GM21367 (cell line): Measurements from ENCODE around the gene ARHGAP23.
"Not testable (repeated sequence)": the region's sequence is repeated elsewhere in the genome, so short reads cannot be mapped to it uniquely, and the experiment has no call there.

Source experiments
- ATAC-seq: cut with Tn5 transposase; IDR thresholded peaks from one replicate; pipeline ENCODE4 v1.9.1; 2021; ENCODE audit not compliant: unreplicated experiment

Gene ARHGAP23

DNA sequence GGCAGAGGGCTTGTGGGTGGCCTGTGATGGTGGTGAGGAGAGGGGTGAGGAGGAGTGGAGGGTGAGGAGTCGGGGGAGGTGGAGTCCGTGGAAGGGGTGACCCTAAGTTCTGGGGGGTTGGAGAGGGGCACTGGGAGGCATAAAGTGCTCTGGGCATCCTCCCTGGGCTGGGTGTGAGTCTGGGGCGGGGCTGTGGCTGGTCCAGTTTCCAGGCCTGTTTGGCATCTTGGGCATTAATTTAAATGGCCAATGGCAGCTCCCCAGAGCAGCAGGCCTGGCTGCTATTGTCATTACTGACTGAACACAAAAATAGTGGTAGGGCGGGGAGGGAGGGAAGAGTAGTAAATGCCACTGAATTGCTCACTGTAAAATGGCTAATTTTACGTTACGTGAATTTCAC, 7.7 kb upstream of the ARHGAP23 start:
- ATAC-seq: no peak

DNA sequence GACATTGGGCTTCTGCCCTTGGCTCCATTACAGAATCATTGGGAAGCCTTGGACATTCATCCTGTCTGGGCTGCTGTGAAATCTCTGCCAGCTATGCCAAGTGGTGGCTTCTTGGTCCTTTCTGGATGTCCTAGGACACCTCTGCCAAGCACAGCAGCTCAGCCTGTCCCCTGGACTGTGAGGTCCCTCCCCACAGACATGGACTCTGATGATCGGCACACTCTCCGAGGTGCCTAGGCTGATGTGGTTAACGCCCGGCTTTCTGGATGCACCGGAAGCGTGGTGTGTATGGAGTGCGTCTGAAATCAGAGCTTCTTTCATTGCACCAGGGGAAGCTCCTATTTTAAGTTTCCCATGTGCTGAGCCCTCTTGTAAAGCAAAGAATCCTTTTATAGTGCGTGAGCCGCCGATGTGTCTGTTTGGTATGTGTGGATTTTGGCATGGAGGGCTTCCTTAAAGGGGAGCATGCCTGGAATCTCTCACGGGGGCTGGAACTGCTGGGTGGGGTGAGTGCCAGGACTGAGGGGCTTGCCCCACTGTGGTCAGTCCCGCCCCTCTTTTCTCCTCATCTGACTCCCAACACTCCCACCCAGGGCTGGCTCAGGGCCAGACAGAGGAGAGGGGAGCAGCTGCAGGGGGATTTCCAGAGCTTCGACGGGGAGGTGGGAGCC, 7.0 kb upstream of the ARHGAP23 start:
- ATAC-seq: no peak

DNA sequence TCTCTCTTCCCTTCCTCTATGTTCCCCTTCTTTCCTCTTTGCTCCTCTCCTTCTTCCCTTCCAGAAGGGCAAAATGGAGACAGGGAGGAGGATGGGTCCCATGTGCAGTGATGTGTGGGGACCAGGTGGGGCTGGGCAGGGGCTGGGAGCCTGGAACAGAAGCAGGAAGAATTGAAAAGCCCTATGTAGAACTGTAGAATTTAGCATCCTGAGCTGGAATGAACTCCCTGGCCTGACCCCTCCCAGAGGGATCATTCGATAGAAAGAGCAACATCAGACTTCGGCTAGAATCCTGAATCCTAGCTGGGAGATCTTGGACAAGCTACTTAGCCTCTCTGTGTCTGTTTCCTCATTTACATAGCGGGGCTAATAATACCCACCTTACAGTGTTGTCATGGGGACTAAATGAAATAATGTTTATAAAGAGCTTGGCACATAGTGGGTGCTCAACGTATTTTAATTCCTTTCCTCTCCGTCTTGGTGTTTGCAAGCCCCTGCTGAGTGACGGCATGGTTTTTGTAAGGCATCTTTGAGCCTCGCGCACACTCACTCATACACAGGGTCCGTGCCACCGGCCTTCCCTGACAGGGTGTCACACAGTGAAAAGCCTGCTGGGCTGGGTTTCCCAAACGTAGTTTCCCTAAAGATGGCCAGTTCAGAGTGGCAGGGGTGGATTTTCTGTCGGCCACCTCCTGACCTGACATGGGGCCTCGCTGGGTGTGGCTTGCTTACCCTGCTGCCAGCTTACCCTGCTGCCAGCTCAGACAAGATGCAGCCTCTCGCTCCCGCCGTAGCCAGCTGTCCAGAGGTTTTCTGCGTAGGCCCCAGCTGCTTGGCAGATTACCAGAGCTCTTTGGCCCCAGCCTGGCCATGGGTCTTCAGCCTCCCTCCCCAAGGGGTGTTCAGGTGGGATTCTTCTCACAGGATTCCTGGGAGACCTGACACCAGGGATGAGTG, 6.1 kb upstream of the ARHGAP23 start:
- no peak for ATAC-seq

DNA sequence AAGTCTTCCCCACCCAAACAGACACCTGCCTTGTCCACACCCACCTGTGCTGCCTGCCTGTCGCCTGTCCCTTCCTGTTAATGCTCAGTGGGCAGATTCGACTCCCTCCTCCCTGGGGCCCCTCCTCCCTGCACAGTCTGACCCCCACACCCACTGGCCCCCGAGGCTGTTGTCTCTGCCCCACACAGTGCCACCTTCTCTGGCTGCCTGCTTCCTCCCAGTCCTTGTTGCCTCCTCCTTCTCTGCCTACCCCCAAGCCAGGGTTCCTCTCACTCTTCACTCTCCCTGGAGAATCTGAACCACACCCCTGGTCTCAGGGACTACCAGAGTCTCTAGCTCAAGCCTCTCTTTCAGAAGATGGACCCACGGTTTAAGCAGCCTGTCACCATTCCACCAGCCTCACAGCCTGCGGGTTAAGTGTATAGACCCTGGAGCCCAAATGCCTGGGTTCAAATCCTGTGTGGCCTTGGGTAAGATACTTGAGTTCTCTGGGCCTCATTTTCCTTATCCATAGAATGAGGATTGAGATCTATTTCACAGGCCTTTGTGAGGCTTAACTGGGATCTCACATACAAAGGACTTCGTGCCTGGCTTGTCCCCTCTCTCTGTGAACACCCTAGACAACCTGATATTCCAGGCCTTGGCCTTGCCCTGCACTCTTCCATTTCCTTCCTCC, 3.8 kb upstream of the ARHGAP23 start:
- ATAC-seq: no peak

DNA sequence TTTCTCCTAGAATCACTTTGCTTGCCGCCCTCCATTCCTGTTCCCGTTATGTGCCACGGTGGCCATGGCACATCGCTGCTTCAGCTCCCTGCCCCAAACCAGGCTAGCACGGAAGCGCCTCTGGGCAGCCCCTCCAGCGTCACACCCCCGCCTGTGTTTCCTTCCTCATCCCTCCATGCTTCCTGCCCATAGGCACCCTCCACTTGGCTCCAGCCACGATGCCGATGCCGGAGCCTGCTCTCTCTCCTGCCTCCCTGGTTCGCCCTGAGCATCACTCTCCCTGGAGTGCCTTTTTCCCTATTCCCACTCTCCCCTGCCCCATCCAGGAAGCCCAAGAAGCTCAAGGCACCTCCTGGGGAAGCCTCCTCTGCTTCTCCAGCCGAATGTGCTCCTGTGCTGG, 3.2 kb upstream of the ARHGAP23 start:
- ATAC-seq: no peak

DNA sequence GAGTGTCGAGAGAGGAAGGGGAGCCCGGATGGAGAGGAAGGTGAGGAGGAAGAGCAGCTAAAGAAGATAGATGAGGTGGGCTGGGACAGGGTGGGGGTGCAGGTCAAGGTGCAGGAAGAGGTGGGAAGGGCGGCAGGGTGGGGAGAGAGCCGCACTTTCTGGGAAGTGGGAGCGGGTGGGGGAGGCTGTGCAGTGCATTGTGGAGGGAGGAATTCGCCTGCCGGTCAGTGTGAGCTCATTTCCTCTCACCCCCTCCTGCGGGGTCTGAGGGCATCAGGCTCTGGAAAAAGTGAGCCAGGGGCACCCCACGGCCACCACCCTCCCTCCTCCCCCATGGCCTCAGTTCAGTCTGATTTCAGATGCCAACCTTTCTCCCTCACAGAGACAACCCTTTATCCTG, 2.5 kb upstream of the ARHGAP23 start:
- ATAC-seq: no peak

DNA sequence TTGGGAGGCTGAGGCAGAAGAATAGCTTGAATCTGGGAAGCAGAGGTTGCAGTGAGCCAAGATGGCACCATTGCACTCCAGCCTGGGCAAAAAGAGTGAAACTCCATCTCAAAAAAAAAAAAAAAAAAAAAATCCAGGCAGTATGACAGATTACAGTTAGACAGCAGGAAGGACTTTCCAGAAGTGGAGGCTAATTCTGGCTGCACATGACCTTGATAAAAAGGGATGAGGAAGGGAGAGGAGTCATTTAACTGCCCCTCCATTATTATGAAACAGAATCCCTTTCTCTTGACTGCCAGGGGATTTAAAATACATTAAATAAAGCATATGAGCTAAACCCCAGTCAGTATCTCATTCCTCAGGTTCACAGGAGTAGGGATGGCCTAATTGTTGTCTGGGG, 1.8 kb upstream of the ARHGAP23 start:
- no peak for ATAC-seq

DNA sequence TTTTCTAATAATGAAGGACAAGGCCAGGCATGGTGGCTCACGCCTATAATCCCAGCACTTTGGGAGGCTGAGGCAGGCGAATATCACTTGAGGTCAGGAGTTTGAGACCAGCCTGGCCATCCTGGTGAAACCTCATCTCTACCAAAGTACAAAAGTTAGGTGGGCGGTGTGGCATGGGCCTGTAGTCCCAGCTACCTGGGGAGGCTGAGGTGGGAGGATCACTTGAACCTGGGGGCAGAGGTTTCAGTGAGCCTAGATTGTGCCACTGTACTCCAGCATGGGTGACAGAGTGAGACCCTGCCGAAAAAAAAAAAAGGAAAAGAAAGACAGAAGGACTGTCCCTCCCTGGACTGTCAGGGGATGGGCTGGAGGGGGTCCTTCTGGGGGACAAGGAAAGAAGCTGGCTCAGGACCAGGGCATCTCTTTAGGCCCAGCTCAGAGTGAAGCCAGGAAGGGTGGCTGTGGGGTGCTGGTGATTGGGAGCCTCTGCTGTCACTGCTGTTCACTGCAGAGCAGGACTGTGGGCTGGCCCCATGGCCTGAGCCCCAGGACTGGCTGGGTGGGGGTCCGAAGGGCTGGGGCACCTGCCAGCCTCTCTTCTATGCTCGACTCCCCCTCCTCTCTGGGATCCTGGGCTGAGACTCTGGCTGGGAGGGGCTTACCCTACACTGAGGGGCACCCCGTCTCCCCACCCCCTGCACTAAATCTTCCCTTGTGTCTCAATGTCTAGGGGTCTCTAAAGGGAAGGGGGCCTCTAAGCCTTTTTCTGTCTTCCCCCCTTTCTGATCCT, 909 bp upstream of the ARHGAP23 start:
- no peak for ATAC-seq

DNA sequence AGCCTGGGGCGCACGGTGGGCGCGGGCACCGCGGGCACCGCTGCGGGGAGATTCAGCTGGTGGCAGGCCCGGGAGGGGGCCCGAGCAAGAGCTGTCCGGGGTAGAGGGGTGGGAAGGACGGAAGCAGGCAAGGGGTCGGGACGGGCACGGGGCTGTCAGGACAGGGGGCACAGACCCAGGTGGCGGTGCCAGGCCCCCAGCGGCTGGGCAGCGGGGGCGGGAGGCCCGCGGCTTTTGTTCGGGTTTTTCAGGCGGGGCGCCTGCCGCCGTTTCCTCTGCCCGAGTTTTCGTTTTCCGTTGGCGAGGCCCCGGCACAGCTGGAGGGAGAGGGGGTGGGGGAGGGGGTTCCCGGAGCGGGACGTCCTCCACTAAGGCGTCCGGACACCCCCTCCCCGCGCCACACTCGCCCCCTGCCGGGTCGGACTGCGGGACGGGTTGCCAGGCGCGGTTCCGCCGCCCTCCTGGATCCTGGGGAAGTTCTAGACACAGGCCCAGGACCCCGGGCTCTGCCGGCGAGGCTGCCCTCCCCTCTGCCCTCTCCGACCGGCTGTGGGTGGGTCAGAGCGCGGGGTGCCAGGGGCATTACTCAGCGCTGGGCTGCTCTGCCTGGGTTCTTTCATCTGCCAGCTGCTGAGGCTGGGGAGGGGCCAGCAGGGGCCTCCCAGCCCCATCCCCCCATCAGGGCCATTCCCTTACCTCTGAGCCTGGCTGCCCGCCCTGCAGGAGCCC, 543 bp downstream of the ARHGAP23 start:
- no peak for ATAC-seq

DNA sequence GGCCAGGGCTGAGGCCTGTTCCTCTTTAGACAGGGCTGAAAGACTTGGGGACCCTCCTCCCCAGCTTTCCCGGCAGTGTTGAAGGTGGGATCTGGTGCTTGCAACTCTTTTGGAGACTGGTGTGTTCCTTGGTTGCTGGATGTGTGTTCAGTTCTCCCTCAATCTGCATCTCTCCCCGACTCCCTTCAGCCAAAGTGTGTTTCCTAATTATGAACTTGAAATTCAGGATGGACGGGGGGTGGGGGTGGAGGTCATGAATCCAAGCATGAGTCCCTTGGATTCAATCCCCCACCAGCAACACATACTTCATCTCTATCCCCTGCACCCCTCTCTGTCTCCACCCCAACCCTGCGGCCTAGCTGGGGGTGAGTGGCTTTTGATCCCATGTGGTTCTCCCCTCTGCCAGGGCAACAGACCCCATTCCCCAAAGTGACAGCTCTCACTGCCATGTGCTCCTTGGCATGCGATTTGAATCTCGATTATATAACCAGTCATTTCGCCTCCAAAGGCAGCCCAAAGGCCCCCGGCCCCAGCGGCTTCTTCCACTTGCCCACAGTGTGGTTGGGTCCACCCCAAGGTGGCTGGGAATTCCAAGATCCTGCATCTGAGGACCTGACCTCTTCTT, 1.3 kb downstream of the ARHGAP23 start:
- ATAC-seq: no peak

DNA sequence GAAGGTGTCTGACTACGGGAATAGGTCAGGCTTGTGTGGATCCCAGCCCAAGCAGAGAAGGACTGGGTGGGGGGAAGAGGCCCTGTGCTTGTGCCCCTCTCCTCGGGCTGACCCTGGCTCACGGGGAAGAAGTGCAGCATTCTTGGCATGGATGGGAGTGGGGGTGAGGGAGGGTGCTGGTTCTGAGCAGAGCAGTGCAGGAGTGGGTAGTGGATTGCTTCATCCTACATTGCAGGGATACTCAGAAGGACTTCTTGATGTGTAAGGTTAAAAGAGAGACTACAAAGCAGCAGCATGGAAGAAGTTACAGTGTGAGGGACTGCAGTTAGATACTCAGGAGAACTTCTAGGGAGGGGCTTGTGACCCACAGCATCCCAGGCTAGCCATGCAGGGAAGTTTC, 2.1 kb downstream of the ARHGAP23 start:
- ATAC-seq: no peak

DNA sequence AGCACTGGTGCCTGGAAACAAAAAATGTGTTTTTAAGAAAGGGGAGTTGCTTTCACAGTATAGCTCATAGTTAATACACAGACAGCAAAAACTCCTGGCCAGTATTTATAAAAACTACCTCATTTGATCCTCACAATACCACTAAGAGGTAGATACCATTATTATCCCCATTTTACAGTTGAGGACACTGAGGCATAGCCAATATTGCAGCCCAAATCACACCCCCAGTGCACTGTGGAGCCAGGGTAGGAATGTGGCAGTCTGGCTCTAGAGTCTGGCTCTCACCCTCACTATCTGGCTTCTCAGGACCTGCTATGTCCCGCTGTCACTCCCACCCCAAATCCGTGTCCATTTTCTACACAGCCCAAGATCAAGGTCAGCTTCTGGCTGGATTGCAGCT, 2.6 kb downstream of the ARHGAP23 start:
- ATAC-seq: no peak

DNA sequence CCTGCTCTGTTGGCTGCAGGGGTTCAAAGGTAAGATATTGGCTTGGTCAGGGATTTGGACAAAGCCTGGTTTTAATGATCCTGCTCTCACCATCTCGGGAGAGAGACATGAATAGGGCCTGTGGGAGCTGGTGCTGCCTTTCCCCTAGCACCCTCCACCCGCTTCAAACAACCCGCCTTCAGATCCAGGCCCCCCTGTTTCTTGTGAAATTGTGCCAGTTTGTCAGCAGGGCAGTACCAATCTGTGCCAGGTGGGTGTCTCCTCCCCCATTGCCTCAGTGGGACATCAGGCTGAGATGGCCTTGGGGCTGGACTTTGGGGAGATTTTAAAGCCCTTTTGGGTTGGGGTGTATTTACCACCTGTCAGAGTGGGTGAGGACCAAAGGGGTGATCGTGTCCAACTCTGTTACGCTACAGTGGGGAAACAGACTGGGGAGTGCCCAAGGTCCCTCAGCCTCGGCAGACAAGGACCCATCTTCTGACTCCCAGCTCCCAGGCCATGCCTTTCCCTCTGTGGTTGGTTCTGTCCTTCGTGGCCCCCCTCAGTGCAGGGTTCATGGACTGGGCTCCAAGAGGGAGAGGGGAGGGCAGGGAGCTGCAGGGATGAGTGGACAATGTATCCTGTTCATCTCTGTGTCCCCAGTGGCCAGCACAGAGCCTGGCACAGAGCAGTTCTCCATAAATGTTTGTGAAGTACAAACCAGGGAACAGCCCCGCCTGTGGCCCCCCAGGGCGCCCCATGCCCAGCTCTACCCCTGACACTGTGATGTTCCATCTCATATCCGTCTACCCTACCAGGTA, 3.3 kb downstream of the ARHGAP23 start:
- ATAC-seq: no peak

DNA sequence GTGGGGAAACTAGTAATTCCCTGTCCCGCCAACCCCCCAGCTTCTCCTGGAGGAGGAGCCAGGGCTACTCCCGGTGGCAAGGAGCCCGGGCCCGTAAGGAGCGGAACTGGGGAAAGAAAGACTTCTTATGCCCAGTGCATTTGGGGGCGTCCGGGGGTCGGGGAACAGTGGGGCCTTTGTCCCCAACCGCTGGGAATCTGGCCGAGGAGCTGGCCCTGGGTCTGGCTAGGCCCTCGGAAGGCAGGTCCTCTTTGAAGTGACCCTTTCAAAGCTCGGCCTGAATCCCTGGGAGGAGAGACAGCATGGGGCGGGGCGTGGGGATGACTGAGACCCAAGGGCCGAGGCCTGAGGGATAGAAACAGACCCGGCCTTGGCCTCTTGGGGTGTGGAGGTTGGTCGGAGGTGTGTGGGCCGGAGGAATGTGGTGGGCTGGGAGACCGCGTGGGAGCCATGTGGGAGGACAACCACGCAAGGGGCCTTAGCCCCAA, 6.0 kb downstream of the ARHGAP23 start:
- ATAC-seq: no peak

DNA sequence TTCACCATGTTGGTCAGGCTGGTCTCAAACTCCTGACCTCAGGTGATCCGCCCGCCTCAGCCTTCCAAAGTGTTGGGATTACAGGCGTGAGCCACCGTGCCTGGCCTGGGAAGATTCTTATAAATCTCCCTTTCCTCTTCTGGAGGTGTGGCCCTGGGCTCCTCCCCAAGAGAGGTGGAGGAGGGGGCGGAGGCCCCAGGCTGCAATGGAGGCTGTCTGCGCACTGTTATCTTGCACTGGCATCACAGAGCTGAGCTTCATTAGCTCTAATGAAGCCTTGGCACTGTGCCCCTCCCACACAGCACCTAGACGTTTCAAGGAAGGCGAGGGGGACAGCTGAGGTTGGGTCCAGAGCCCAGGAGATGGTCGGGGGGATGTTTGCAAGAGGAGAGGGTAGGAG, 7.5 kb downstream of the ARHGAP23 start:
- ATAC-seq: no peak

DNA sequence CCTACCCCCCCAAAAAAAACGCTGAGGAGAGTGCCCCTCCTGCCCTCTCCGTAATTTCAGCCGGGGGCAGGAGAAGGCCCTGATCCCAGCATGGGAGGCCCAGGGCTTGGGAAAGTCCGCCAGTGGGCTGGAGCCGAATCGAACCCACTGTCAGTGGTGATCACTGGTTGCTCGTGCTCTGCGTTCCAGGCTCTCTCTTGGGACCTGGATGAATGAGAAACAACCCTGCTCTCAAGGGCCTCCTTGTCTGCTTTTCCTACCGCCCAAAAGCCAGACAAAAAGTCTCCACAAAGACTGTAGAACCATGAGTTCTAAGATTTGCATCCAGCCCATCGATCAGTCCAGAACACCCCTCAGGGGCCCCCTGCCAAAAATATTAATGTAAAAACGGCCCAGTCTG, 8.1 kb downstream of the ARHGAP23 start:
- ATAC-seq: no peak

DNA sequence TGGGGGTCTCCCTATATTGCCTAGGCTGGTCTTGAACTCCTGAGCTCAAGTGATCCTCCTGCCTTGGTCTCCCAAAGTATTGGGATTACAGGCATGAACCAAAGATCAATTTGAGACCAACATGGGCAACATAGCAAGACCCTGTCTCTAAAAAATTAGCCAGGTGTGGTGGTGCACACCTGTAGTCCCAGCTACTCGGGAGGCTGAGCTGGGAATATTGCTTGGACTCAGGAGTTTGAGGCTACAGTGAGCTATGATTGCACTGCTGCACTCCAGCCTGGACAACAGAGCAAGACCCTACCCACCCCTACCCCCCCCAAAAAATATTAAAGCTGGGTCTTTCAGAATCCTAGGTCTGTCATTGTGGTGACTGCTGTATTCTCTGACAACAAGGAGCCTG, 9.0 kb downstream of the ARHGAP23 start:
- not testable (repeated sequence) for ATAC-seq

DNA sequence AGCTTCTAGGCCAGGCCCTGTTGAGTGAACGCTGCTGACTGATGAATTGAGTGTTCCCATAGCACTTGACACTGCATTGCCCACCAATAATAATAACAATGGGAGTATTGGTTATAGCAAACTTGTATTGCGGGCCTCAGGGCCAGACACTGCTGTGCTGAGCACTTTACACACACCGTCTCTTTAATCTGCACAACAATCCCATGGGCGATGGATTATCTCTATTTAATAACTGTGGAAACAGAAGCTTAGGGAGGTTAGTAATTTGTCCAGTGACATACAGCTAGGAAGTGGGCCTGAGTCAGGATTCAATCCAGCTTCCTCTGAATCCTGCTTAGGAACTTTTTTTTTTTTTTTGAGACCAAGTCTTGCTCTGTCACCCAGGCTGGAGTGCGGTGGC, 11.2 kb downstream of the ARHGAP23 start:
- no peak for ATAC-seq
